Duodenal mucosa (tissue), 2 donors: Measurements from ENCODE around the gene TENT5C.
A peak's percentile ranks its signal among the peaks of the same experiment; 100 is the strongest.

ENCODE experiments used
- H3K27ac ChIP-seq: one replicate; pipeline ENCODE4 v1.7.0; 2013; ENCODE audit warnings: low read depth, low read length
- H3K27me3 ChIP-seq, 2 donors: one replicate each; pipeline ENCODE4 v1.7.0; 2013; ENCODE audit warnings: low read length in 2 of 2, control low read depth in 1 of 2; ENCODE audit not compliant: insufficient read depth in 2 of 2, control insufficient read depth in 1 of 2
- H3K36me3 ChIP-seq, 2 donors: one replicate each; pipeline ENCODE4 v1.7.0; 2013; ENCODE audit warnings: low read length in 2 of 2, control low read depth in 1 of 2; ENCODE audit not compliant: insufficient read depth in 2 of 2, control insufficient read depth in 1 of 2
- H3K4me1 ChIP-seq, 2 donors: one replicate each; pipeline ENCODE4 v1.7.0; 2013; ENCODE audit warnings: low read length in 2 of 2, control low read depth in 1 of 2; ENCODE audit not compliant: insufficient read depth in 2 of 2, control insufficient read depth in 1 of 2
- H3K4me3 ChIP-seq, 2 donors: one replicate each; pipeline ENCODE4 v1.7.0; 2013; ENCODE audit warnings: low read length in 2 of 2, low read depth in 1 of 2
- H3K9ac ChIP-seq, 2 donors: one replicate each; pipeline ENCODE4 v1.7.0; 2013; ENCODE audit warnings: low read length in 2 of 2, low read depth in 1 of 2
- H3K9me3 ChIP-seq, 2 donors: one replicate each; pipeline ENCODE4 v1.7.0; 2013; ENCODE audit warnings: low read length in 2 of 2, control low read depth in 1 of 2; ENCODE audit not compliant: control insufficient read depth in 1 of 2

The TENT5C gene

GRCh38 chr1:117632269-117633067, 26.6 kb downstream of the TENT5C start:
- no peak overlapping the region for H3K9ac ChIP-seq
- peak overlapping the region; percentile 39 for H3K27ac ChIP-seq
- H3K27me3 ChIP-seq = no peaks in the 10 kb centered on the region
- no peak overlapping the region for H3K4me3 ChIP-seq
- no peaks in the 10 kb centered on the region for H3K36me3 ChIP-seq
- H3K9me3 ChIP-seq = no peaks in the 10 kb centered on the region
- H3K4me1 ChIP-seq = no peaks in the 10 kb centered on the region

GRCh38 chr1:117633068-117633345, 27.2 kb downstream of the TENT5C start:
- H3K4me3 ChIP-seq = no peak overlapping the region
- H3K9ac ChIP-seq = no peak overlapping the region
- no peaks in the 10 kb centered on the region for H3K27me3 ChIP-seq
- no peaks in the 10 kb centered on the region for H3K36me3 ChIP-seq
- no peaks in the 10 kb centered on the region for H3K9me3 ChIP-seq
- H3K4me1 ChIP-seq = no peaks in the 10 kb centered on the region
- no peak overlapping the region for H3K27ac ChIP-seq

- peak overlapping the region; percentile 17 for H3K27ac ChIP-seq
Measured at GRCh38 chr1:117633423-117633822, 27.6 kb downstream of the TENT5C start.

GRCh38 chr1:117633936-117634335, 28.1 kb downstream of the TENT5C start:
- Histone ChIP-seq H3K9ac (no peak overlapping the region), H3K9me3 (no peaks in the 10 kb centered on the region), H3K27me3 (no peaks in the 10 kb centered on the region), H3K27ac (no peak overlapping the region), H3K4me3 (no peak overlapping the region), H3K36me3 (no peaks in the 10 kb centered on the region), H3K4me1 (no peaks in the 10 kb centered on the region)

More at GRCh38 chr1:117633423-117633822, 27.6 kb downstream of the TENT5C start:
- Histone ChIP-seq H3K9ac (no peak overlapping the region), H3K27me3 (no peaks in the 10 kb centered on the region), H3K9me3 (no peaks in the 10 kb centered on the region), H3K36me3 (no peaks in the 10 kb centered on the region), H3K4me3 (no peak overlapping the region), H3K4me1 (no peaks in the 10 kb centered on the region)

- H3K36me3 ChIP-seq = no peaks in the 10 kb centered on the region
- H3K27ac ChIP-seq = no peak overlapping the region
- no peaks in the 10 kb centered on the region for H3K4me1 ChIP-seq
- H3K4me3 ChIP-seq = no peak overlapping the region
- H3K9ac ChIP-seq = no peak overlapping the region
- no peaks in the 10 kb centered on the region for H3K9me3 ChIP-seq
- no peaks in the 10 kb centered on the region for H3K27me3 ChIP-seq
Measured at GRCh38 chr1:117634631-117635030, 28.8 kb downstream of the TENT5C start.

- Histone ChIP-seq H3K27me3 (no peaks in the 10 kb centered on the region), H3K9me3 (no peaks in the 10 kb centered on the region), H3K4me3 (no peak overlapping the region), H3K27ac (no peak overlapping the region), H3K4me1 (no peaks in the 10 kb centered on the region), H3K36me3 (no peaks in the 10 kb centered on the region), H3K9ac (no peak overlapping the region)
Measured at GRCh38 chr1:117635805-117636204, 30.0 kb downstream of the TENT5C start.

GRCh38 chr1:117636637-117637425, 31.0 kb downstream of the TENT5C start:
- no peaks in the 10 kb centered on the region for H3K4me1 ChIP-seq
- no peaks in the 10 kb centered on the region for H3K9me3 ChIP-seq
- H3K36me3 ChIP-seq = no peaks in the 10 kb centered on the region
- no peaks in the 10 kb centered on the region for H3K27me3 ChIP-seq
- H3K9ac ChIP-seq = no peak overlapping the region
- H3K4me3 ChIP-seq = no peak overlapping the region
- no peak overlapping the region for H3K27ac ChIP-seq

- Histone ChIP-seq H3K4me1 (no peaks in the 10 kb centered on the region), H3K9me3 (no peaks in the 10 kb centered on the region), H3K27me3 (no peaks in the 10 kb centered on the region), H3K9ac (no peak overlapping the region), H3K27ac (no peak overlapping the region), H3K36me3 (no peaks in the 10 kb centered on the region), H3K4me3 (no peak overlapping the region)
Measured at GRCh38 chr1:117638141-117638540, 32.3 kb downstream of the TENT5C start.

- Histone ChIP-seq H3K4me3 (no peak overlapping the region), H3K4me1 (no peaks in the 10 kb centered on the region), H3K36me3 (no peaks in the 10 kb centered on the region), H3K9ac (no peak overlapping the region), H3K27me3 (no peaks in the 10 kb centered on the region), H3K27ac (no peak overlapping the region), H3K9me3 (no peaks in the 10 kb centered on the region)
Measured at GRCh38 chr1:117638759-117639158, 32.9 kb downstream of the TENT5C start.

- Histone ChIP-seq H3K4me1 (no peaks in the 10 kb centered on the region), H3K9me3 (no peaks in the 10 kb centered on the region), H3K36me3 (no peaks in the 10 kb centered on the region), H3K27ac (no peak overlapping the region), H3K9ac (no peak overlapping the region), H3K4me3 (no peak overlapping the region), H3K27me3 (no peaks in the 10 kb centered on the region)
Measured at GRCh38 chr1:117639741-117640140, 33.9 kb downstream of the TENT5C start.
